ENCODE results near the gene AOPEP. TPM values are rescaled to one million over a fixed set of nuclear protein-coding genes. Genes with fewer than 3 reads are reported as not detected.
A peak's percentile ranks its signal among the peaks of the same experiment; 100 is the strongest.

AOPEP gene
- total and polyA plus RNA-seq, 2 of the 13 experiments (the other 11 are each of a cell fraction or from before 2014, with no cell fraction given) = 22.2 to 41.6 TPM

DNA sequence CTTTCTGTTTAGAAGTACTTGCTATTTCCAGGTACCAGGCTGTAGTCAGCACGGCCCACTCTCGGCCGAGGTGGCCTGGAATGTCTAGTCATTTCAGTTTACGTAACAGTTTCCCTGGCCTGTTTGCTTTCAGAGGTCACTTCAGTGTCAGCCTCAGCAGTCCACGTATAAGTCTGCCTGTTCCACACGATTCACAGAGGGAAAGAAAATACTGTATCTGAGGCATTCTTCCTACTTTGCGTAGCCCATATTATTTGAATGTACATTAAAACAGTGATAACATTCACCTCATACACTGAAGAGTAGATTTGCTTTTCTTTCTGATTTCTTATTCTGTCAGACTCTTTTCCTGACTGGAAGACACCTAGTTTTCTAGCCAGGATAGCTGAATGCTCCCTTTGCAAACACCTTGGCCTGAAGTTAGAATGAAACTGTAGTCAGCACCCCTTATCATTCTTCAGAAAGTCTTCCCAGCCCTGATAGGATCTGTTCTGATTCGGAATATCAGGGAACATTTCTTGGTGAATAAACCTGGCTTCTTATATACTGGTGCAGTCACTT lies 140.9 kb downstream of the AOPEP start (continued):
- TF ChIP-seq KLF12 (CRISPR knock-in tag; IDR thresholded peaks at IDR 0.05; ENCODE audit: borderline replicate concordance) = no peak
- peak; percentile 22; the same call in 1 of the 2 replicates for TF ChIP-seq CREB1 (IDR thresholded peaks at IDR 0.05)
- TF ChIP-seq CREB1 (CRISPR knock-in tag; IDR thresholded peaks at IDR 0.05) = peak; percentile 68
- peak; percentile 56; the same call in 1 of the 2 replicates for TF ChIP-seq NAIF1 (CRISPR knock-in tag; IDR thresholded peaks at IDR 0.05; ENCODE audit: borderline replicate concordance)
- no peak for TF ChIP-seq DNMT1 (CRISPR knock-in tag; IDR thresholded peaks at IDR 0.05)
- TF ChIP-seq JUN (CRISPR knock-in tag; IDR thresholded peaks at IDR 0.05) = no peak
- TF ChIP-seq, protein P1, sequence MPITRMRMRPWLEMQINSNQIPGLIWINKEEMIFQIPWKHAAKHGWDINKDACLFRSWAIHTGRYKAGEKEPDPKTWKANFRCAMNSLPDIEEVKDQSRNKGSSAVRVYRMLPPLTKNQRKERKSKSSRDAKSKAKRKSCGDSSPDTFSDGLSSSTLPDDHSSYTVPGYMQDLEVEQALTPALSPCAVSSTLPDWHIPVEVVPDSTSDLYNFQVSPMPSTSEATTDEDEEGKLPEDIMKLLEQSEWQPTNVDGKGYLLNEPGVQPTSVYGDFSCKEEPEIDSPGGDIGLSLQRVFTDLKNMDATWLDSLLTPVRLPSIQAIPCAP (CRISPR knock-in tag; IDR thresholded peaks at IDR 0.05; ENCODE audit: low read depth) = no peak
- no peak for TF ChIP-seq ZNF20 (CRISPR knock-in tag; IDR thresholded peaks at IDR 0.05)
- no peak for TF ChIP-seq PAF1 (CRISPR knock-in tag; IDR thresholded peaks at IDR 0.05)
- TF ChIP-seq, protein P2, sequence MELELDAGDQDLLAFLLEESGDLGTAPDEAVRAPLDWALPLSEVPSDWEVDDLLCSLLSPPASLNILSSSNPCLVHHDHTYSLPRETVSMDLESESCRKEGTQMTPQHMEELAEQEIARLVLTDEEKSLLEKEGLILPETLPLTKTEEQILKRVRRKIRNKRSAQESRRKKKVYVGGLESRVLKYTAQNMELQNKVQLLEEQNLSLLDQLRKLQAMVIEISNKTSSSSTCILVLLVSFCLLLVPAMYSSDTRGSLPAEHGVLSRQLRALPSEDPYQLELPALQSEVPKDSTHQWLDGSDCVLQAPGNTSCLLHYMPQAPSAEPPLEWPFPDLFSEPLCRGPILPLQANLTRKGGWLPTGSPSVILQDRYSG (CRISPR knock-in tag; IDR thresholded peaks at IDR 0.05) = no peak
- TF ChIP-seq, protein P3, sequence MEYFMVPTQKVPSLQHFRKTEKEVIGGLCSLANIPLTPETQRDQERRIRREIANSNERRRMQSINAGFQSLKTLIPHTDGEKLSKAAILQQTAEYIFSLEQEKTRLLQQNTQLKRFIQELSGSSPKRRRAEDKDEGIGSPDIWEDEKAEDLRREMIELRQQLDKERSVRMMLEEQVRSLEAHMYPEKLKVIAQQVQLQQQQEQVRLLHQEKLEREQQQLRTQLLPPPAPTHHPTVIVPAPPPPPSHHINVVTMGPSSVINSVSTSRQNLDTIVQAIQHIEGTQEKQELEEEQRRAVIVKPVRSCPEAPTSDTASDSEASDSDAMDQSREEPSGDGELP (IDR thresholded peaks at IDR 0.05; ENCODE audit: borderline replicate concordance, low read depth) = no peak
- TF ChIP-seq, protein P4, sequence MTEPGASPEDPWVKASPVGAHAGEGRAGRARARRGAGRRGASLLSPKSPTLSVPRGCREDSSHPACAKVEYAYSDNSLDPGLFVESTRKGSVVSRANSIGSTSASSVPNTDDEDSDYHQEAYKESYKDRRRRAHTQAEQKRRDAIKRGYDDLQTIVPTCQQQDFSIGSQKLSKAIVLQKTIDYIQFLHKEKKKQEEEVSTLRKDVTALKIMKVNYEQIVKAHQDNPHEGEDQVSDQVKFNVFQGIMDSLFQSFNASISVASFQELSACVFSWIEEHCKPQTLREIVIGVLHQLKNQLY (CRISPR knock-in tag; IDR thresholded peaks at IDR 0.05) = no peak
- TF ChIP-seq ZNF577 (CRISPR knock-in tag; IDR thresholded peaks at IDR 0.05; ENCODE audit: borderline replicate concordance, low read depth) = no peak
- TF ChIP-seq, protein P5, sequence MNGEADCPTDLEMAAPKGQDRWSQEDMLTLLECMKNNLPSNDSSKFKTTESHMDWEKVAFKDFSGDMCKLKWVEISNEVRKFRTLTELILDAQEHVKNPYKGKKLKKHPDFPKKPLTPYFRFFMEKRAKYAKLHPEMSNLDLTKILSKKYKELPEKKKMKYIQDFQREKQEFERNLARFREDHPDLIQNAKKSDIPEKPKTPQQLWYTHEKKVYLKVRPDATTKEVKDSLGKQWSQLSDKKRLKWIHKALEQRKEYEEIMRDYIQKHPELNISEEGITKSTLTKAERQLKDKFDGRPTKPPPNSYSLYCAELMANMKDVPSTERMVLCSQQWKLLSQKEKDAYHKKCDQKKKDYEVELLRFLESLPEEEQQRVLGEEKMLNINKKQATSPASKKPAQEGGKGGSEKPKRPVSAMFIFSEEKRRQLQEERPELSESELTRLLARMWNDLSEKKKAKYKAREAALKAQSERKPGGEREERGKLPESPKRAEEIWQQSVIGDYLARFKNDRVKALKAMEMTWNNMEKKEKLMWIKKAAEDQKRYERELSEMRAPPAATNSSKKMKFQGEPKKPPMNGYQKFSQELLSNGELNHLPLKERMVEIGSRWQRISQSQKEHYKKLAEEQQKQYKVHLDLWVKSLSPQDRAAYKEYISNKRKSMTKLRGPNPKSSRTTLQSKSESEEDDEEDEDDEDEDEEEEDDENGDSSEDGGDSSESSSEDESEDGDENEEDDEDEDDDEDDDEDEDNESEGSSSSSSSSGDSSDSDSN (CRISPR knock-in tag; IDR thresholded peaks at IDR 0.05) = no peak
- TF ChIP-seq NFYC (CRISPR knock-in tag; IDR thresholded peaks at IDR 0.05) = no peak
- TF ChIP-seq, protein P6, sequence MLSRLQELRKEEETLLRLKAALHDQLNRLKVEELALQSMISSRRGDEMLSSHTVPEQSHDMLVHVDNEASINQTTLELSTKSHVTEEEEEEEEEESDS (CRISPR knock-in tag; IDR thresholded peaks at IDR 0.05; ENCODE audit: borderline replicate concordance) = no peak
- TF ChIP-seq, protein P7, sequence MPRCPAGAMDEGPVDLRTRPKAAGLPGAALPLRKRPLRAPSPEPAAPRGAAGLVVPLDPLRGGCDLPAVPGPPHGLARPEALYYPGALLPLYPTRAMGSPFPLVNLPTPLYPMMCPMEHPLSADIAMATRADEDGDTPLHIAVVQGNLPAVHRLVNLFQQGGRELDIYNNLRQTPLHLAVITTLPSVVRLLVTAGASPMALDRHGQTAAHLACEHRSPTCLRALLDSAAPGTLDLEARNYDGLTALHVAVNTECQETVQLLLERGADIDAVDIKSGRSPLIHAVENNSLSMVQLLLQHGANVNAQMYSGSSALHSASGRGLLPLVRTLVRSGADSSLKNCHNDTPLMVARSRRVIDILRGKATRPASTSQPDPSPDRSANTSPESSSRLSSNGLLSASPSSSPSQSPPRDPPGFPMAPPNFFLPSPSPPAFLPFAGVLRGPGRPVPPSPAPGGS (CRISPR knock-in tag; IDR thresholded peaks at IDR 0.05) = no peak
- peak; percentile 83 for TF ChIP-seq ZMYM4 (CRISPR knock-in tag; IDR thresholded peaks at IDR 0.05)
- no peak for TF ChIP-seq U2AF2 (IDR thresholded peaks at IDR 0.05; ENCODE audit: low read depth, low read length)
- TF ChIP-seq, protein P8, sequence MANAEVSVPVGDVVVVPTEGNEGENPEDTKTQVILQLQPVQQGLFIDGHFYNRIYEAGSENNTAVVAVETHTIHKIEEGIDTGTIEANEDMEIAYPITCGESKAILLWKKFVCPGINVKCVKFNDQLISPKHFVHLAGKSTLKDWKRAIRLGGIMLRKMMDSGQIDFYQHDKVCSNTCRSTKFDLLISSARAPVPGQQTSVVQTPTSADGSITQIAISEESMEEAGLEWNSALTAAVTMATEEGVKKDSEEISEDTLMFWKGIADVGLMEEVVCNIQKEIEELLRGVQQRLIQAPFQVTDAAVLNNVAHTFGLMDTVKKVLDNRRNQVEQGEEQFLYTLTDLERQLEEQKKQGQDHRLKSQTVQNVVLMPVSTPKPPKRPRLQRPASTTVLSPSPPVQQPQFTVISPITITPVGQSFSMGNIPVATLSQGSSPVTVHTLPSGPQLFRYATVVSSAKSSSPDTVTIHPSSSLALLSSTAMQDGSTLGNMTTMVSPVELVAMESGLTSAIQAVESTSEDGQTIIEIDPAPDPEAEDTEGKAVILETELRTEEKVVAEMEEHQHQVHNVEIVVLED (CRISPR knock-in tag; IDR thresholded peaks at IDR 0.05; ENCODE audit: borderline replicate concordance) = no peak
- TF ChIP-seq MYNN (CRISPR knock-in tag; IDR thresholded peaks at IDR 0.05; ENCODE audit: low read depth) = no peak
- TF ChIP-seq ZNF747 (CRISPR knock-in tag; IDR thresholded peaks at IDR 0.05; ENCODE audit: borderline replicate concordance) = peak; percentile 21; the same call in 1 of the 2 replicates
